BE2C (cell line): Measurements from ENCODE around the gene CSRNP3.
A peak's percentile ranks its signal among the peaks of the same experiment; 100 is the strongest.

Experiments
- DNase-seq: peaks from one replicate; pipeline ENCODE4 v3.0.0-alpha.2; 2020
- H3K27me3 ChIP-seq: fragments of 250-450 bp; sonication (Bioruptor Pico); 2 replicates; pipeline ENCODE4 v1.5.1; 2020; ENCODE audit warnings: mild to moderate bottlenecking
- H3K36me3 ChIP-seq: fragments of 250-450 bp; sonication (Bioruptor Pico); 2 replicates; pipeline ENCODE4 v1.5.1; 2020; ENCODE audit warnings: mild to moderate bottlenecking
- H3K4me1 ChIP-seq: fragments of 250-450 bp; sonication (Bioruptor Pico); 2 replicates; pipeline ENCODE4 v1.5.1; 2020
- H3K4me3 ChIP-seq: 2 replicates; pipeline ENCODE4 v1.5.1; 2011; ENCODE audit warnings: low read depth, low read length
- H3K9me3 ChIP-seq: fragments of 250-450 bp; sonication (Bioruptor Pico); 2 replicates; pipeline ENCODE4 v1.5.1; 2020
- CTCF ChIP-seq: IDR thresholded peaks from 2 replicates; pipeline ENCODE4 v1.5.1; 2012; ENCODE audit warnings: mild to moderate bottlenecking, low read depth, low read length

CSRNP3 gene

GRCh38 chr2:165471349-165471950, 2.0 kb downstream of the CSRNP3 start:
- TF ChIP-seq CTCF = no peak
- H3K4me1 ChIP-seq = peaks cover 7% of the 10 kb centered on the region
- no peak for DNase-seq
- no peaks in the 10 kb centered on the region for H3K9me3 ChIP-seq
- no peaks in the 10 kb centered on the region for H3K27me3 ChIP-seq
- no peaks in the 10 kb centered on the region for H3K36me3 ChIP-seq
- peak overlapping the region; percentile 67 for H3K4me3 ChIP-seq

- no peak for TF ChIP-seq CTCF
Observed at GRCh38 chr2:165472922-165473321, 3.4 kb downstream of the CSRNP3 start.

GRCh38 chr2:165474619-165475276, 5.2 kb downstream of the CSRNP3 start:
- Histone ChIP-seq H3K4me3 (peak overlapping the region; percentile 34), H3K4me1 (peaks cover 9% of the 10 kb centered on the region), H3K27me3 (no peaks in the 10 kb centered on the region), H3K36me3 (no peaks in the 10 kb centered on the region), H3K9me3 (no peaks in the 10 kb centered on the region)
- TF ChIP-seq CTCF = no peak
- no peak for DNase-seq

More at GRCh38 chr2:165472922-165473321, 3.4 kb downstream of the CSRNP3 start:
- Histone ChIP-seq H3K9me3 (no peaks in the 10 kb centered on the region), H3K4me3 (peak overlapping the region; percentile 67), H3K27me3 (no peaks in the 10 kb centered on the region), H3K36me3 (no peaks in the 10 kb centered on the region), H3K4me1 (peaks cover 9% of the 10 kb centered on the region)
- no peak for DNase-seq

- peak; percentile 21 for DNase-seq
- no peaks in the 10 kb centered on the region for H3K36me3 ChIP-seq
- peaks cover 9% of the 10 kb centered on the region for H3K4me1 ChIP-seq
- no peaks in the 10 kb centered on the region for H3K9me3 ChIP-seq
- H3K4me3 ChIP-seq = peak overlapping the region; percentile 34
- H3K27me3 ChIP-seq = no peaks in the 10 kb centered on the region
- no peak for TF ChIP-seq CTCF
Observed at GRCh38 chr2:165475277-165476004, 5.9 kb downstream of the CSRNP3 start.

- H3K9me3 ChIP-seq = no peaks in the 10 kb centered on the region
- H3K27me3 ChIP-seq = no peaks in the 10 kb centered on the region
- H3K4me1 ChIP-seq = peaks cover 5% of the 10 kb centered on the region
- no peak for DNase-seq
- no peaks in the 10 kb centered on the region for H3K36me3 ChIP-seq
- no peak overlapping the region for H3K4me3 ChIP-seq
- TF ChIP-seq CTCF = no peak
Observed at GRCh38 chr2:165479856-165480255, 10.4 kb downstream of the CSRNP3 start.

GRCh38 chr2:165494573-165494972, 25.1 kb downstream of the CSRNP3 start:
- no peaks in the 10 kb centered on the region for H3K4me1 ChIP-seq
- H3K4me3 ChIP-seq = no peak overlapping the region
- no peaks in the 10 kb centered on the region for H3K9me3 ChIP-seq
- no peaks in the 10 kb centered on the region for H3K36me3 ChIP-seq
- no peaks in the 10 kb centered on the region for H3K27me3 ChIP-seq
- TF ChIP-seq CTCF = no peak
- DNase-seq = no peak
